Stimulated activated CD4-positive, alpha-beta T cell treated with anti-CD3 and anti-CD28 coated beads, Interleukin-1b, Interleukin-23, amount 100 ng/mL, for 24 hours (primary cell): Measurements from ENCODE around the gene BIRC5.
"Not testable (repeated sequence)": the region's sequence is repeated elsewhere in the genome, so short reads cannot be mapped to it uniquely, and the experiment has no call there.

Source experiments
- DNase-seq, 4 experiments: peaks; one replicate each; pipeline ENCODE4 v3.0.0-alpha.2; 2020; ENCODE audit warnings: low read depth in 4 of 4, low spot score in 1 of 4

The BIRC5 gene

DNA sequence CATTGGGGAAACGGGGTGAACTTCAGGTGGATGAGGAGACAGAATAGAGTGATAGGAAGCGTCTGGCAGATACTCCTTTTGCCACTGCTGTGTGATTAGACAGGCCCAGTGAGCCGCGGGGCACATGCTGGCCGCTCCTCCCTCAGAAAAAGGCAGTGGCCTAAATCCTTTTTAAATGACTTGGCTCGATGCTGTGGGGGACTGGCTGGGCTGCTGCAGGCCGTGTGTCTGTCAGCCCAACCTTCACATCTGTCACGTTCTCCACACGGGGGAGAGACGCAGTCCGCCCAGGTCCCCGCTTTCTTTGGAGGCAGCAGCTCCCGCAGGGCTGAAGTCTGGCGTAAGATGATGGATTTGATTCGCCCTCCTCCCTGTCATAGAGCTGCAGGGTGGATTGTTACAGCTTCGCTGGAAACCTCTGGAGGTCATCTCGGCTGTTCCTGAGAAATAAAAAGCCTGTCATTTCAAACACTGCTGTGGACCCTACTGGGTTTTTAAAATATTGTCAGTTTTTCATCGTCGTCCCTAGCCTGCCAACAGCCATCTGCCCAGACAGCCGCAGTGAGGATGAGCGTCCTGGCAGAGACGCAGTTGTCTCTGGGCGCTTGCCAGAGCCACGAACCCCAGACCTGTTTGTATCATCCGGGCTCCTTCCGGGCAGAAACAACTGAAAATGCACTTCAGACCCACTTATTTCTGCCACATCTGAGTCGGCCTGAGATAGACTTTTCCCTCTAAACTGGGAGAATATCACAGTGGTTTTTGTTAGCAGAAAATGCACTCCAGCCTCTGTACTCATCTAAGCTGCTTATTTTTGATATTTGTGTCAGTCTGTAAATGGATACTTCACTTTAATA lies 10.4 kb downstream of the BIRC5 start:
- DNase-seq = no peak

DNA sequence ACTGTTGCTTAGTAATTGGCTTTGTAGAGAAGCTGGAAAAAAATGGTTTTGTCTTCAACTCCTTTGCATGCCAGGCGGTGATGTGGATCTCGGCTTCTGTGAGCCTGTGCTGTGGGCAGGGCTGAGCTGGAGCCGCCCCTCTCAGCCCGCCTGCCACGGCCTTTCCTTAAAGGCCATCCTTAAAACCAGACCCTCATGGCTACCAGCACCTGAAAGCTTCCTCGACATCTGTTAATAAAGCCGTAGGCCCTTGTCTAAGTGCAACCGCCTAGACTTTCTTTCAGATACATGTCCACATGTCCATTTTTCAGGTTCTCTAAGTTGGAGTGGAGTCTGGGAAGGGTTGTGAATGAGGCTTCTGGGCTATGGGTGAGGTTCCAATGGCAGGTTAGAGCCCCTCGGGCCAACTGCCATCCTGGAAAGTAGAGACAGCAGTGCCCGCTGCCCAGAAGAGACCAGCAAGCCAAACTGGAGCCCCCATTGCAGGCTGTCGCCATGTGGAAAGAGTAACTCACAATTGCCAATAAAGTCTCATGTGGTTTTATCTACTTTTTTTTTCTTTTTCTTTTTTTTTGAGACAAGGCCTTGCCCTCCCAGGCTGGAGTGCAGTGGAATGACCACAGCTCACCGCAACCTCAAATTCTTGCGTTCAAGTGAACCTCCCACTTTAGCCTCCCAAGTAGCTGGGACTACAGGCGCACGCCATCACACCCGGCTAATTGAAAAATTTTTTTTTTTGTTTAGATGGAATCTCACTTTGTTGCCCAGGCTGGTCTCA lies 11.2 kb downstream of the BIRC5 start:
- DNase-seq = no peak

DNA sequence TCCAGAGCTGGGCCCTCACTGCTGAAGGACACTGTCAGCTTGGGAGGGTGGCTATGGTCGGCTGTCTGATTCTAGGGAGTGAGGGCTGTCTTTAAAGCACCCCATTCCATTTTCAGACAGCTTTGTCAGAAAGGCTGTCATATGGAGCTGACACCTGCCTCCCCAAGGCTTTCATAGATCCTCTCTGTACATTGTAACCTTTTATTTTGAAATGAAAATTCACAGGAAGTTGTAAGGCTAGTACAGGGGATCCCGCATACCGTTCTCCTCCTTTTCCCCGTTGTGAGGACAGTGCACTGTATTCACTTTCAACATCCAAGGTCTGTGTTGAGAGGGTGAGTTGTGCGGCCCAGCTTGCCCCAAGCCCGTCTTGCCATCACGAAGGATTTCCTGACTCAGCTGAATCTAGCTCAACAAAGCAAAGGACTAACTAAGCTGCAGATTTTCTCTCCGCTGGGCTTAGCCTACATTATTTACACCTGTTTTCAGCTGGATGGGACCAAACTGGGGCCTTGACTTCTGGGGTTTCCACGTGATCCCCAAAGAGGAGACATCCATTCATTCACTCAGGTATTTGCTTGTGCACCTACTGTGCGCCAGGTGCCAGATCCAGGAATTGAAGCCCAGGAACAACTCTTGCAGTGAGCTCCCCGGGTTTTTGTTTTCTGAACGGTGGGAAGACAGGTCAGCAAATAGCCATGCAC lies 12.2 kb downstream of the BIRC5 start:
- DNase-seq = no peak

DNA sequence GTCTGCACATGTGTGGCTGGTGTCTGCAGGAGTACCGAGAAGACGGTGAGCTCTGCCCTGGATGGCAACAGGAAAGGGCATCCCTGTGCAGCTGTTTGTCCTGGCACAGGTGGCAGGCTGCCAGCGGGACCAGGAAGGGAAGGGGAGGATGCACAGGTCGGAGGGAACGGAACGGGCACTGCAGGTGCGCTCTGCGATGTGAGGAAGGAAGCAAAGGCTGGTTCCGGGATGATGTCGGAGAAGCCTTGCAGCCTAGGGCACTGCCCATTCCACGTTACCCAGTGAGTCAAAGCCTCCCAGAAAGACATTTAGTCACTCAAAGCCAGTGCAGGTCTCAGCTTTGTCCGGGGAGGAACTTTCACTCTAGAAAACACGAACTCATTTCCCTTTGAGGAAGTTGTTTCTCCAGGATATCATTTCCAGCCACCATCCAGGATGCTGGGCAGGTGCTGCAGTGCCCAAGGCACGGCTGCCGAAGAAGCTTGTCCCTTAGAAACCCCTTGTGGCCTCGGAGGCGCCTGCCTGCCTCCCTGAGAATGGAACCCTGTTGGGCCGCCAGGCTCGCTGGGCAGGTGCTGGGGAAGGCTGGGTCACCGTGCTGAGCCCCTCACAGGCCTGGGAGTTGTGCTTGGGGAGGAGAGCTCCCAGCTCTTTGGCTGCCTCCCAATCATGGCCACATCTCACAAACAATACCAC lies 12.9 kb downstream of the BIRC5 start:
- no peak for DNase-seq

DNA sequence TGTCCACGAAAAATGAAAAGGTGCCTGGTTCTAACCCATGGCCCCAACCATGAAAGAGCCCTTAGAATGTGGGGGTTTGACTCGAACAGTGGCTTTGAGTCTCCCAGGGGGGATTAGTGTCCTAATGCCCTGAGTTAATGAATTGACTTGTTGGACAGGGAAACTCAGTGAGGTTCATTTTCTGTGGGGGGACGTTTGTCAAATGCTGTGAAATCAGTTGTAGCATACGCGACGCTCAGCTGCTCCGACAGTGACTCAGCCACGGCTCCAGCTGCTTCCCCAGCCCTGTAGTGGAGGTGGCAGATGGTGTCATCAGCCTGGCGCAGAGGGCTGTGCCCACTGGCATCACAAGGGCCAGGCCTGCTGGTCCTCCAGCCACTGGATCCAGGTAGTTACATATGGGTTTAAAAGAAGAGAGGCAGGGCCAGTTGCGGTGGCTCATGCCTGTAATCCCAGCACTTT lies 13.4 kb downstream of the BIRC5 start:
- DNase-seq = no peak

DNA sequence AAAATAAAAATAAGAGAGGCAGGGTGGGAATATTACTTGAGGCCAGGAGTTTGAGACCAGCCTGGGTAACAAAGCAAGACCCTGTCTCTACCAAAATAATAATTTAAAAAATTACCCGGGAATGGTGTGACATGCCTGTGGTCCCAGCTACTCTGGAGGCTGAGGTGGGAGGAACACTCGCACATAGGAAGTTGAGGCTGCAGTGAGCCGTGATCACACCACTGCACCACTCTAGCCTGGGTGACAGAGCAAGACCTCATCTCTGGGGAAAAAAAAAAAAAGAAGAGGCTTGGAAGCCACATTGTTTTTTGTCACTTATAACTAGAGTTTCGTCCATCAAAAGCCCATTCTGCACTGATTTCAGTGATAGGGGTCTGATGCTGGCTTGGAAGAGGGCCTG lies 14.1 kb downstream of the BIRC5 start:
- no peak for DNase-seq

DNA sequence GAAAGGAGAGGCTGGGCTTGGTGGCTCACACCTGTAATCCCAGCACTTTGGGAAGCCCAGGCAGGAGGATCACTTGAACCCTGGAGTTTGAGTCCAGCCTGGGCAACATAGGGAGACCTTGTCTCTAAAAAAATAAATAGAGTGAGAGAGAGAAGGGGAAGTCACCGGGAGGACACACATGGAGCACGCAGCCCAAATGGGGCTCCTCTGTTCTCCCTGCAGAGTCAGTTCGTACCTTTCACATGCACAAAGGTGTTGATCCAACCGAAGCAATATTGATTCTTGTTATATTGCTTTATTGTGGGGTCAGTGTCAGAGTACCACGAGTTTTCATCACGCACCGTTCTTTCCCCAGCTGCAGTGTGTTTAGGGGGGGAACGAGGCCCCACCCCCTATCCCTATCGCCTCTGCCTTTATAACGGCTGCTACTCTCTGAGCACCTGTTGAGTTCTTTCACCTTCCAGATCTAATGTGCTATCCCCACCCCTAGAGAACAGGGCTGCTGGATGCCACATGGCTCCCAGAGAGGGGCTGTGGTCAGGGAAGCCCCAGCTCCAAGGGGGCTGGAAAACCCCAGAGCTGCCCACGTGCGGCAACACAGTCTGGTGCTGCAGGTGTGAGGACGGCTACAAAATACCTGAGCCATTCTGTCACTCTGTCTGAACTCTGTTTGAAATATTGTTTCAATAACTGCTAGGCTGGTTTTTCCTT lies 16.4 kb downstream of the BIRC5 start:
- no peak for DNase-seq

DNA sequence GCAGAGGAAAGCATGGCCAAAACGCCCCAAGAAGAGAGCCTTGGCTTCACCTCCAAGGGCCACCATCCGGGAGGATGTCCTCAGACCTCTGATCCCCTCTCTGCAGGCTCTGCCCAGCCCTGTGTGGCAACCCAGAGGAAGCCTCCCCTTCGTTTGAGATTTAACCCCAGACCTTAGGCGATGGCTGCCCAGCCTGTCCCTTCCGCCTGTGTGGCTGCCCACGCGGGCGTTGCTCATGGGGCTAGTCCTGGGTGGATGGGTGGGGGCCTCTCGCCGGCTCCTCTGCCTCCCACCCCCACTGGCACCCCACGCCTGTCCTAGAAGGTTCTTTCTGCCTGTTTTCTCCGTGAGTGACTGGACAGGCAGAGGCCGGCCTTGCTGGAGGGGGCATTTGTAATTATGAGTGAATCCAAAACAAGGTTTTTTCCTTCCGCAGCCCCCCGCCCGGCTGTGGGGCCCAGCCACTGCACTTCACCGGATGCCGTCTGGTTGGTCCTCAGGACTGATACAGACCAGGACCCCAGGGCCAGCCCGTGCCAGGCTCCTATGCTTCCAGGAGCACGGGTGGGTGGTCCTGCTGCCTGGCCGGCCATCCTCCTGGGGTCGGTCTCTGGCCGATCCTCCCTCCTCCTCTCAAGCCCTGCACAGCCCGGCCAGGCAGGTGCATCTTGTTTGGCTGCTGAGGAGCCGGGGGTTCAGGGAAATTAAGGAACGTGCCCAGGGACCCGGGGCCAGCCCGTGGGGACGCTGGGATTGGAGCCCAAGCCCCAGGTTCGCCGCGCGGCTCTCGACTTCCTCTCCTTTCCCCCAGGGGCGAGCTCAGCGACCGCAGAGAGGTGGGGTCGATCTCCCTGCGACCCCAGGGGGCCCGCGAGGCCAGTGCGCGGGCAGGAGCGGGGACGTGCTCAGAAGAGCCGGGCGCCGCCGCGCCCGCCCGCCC lies 17.2 kb downstream of the BIRC5 start, which contains the start of gene TMEM235:
Gene TMEM235, plus strand, starts transcription at position 636 of the 940 bp plus-strand sequence. CDS start 393 bp downstream, outside the sequence.
- no peak for DNase-seq

DNA sequence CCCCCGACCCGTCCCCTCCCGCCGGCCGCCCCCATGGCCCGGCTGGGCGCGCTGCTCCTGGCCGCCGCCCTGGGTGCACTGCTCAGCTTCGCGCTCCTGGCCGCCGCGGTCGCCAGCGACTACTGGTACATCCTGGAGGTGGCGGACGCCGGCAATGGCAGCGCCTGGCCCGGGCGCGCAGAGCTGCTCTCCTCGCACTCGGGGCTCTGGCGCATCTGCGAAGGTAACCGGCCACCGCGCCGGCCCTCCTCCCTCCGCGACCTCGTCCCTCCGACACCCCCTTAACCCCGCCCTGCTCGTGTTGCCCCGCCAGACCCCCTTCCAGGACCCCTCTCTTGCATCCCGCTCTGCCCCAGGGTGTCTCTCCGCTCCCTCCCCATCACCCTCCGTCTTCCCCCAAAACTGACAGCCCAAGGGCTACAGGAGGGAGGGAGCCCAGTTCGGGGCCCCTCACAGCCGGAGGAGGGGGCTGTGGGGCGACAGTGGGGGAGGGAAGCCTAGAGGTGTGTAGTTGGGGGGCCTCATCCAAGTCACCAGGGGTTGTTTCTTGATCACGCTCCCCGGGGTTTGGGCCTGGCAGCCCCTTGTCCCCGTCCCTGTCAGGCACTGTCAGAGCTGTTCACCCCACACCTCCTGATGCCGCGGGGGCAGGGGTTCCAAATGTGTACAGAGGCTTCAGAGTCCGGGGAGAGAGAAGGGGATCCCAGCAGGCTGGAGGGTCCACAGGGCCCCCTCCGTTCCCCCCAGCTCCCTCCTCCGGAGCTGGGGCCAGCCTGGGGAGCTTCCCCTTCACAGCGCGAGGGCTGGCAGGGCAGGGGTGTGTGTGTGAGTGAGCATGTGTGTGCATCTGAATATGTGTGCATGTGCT lies 18.2 kb downstream of the BIRC5 start:
- DNase-seq = no peak

DNA sequence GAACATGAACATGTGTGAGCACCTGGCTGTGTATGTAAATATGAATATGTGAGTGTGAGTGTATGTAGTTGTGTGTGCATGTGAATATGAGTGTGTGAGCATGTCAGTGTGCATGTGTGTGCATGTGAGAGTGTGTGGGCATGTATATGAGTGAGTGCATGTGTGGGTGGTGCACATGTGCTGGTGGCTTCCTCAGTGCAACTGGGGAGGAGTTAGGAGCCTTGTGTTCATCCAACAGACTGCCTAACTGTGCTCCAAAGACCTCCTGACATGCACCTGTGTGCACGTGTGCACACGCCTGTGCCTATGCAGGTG lies 18.8 kb downstream of the BIRC5 start:
- no peak for DNase-seq

DNA sequence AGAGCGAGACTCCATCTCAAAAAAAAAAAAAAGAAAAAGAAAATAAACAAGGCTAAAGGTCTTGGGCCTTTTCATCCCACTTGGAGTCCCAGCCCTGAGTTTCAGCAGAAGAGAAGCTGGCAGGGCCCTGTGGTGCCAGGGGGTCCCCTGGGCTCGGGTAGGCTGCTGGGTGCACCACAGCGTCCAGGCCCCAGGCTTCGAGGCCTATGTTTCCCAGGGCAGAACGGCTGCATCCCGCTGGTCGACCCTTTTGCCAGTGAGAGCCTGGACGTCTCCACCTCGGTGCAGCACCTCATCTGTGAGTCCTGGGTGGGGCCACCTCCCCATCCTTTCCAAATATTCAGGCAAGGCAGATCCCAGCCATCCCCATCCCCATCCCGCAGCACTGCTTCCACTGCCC lies 19.6 kb downstream of the BIRC5 start:
- no peak for DNase-seq

DNA sequence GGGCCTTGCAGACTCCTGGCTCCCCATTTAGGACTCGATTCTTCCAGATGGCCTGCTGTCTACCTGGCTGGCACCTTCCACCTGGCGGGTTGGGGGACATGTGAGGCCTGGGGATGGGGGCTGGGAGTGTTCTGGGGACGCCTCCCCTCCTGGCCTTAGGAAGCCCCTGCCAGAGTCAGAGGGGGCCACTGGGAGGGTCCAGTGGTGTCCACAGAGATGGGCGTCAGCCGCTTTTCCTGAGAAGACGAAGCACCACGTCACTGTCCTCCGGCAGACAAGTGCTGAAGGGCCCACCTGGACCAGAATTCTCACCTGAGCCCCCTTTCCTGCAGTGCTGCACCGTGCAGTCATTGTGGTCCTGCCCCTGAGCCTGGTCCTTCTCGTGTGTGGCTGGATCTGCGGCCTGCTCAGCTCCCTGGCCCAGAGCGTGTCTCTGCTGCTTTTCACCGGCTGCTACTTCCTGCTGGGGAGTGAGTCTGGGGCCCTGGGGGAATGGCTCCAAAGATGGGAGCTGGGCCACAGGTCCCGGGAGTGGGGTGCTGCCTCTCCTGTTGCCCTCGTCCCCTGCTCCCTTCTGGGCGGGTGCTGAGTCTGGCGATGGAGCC lies 20.3 kb downstream of the BIRC5 start:
- no peak for DNase-seq

DNA sequence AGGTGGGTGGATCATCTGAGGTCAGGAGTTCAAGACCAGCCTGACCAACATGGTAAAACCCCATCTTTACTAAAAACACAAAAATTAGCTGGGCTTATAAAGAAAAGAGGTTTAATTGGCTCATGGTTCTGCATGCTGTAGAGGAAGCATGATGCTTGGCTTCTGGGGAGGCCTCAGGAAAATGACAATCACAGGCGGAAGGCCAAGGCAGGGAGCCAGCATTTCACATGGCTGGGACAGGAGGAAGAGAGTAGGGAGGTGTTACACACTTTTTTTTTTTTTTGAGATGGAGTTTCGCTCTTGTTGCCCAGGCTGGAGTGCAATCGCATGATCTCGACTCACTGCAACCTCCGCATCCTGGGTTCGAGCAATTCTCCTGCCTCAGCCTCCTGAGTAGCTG lies 21.0 kb downstream of the BIRC5 start:
- DNase-seq = not testable (repeated sequence)

DNA sequence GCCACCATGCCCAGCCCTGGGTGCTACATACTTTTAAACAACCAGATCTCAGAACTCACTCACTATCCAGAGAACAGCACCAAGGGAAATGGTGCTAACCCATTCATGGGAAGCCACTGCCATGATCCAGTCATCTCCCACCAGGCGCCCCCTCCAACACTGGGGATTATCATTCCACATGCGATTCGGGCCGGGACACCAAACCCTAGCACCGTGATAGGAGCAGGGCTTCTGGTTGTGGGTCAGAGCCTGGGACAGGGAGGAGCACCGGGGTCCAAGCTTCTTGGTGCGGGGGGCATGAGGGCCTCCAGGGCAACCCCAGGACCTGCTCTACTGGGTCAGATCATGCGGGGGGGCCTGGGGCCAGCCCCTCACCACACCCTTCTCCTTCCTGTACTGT lies 21.8 kb downstream of the BIRC5 start:
- no peak for DNase-seq

DNA sequence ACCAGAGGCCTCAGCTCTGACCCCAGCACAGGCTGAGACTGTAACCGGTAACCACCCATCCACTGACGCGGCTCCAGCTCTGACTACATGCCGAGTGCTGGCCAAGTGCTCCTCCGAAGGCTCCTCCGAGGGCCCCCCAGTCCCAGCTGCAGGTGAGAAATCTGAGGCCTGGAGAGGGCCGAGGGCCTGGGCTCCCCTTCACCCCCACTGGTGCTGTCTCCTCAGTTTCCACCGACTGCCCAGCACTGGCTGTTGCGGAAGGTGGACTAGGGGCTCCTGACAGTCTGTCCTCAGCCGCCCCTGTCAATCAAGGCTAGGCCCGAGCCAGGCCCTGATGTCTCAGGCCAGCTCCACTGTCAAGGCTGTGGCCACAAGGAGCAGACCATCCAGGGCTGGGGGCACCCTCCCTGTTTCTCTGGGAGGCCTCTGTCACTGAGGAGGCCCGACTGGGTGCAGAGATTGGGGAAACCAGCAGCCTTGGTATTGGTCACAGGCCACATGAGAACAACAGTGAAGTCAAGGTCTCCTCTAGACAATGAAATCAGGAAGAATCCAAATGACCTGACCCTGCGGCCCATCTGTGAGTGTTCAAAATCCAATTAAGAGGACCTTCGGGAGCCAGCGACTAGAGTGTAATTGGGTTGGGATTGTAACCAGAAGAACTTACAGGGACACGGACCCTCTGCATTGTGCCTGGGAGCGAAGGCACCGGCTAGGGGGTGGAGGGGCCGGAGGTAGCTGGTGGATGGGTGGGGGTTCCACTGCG lies 22.5 kb downstream of the BIRC5 start:
- no peak for DNase-seq

DNA sequence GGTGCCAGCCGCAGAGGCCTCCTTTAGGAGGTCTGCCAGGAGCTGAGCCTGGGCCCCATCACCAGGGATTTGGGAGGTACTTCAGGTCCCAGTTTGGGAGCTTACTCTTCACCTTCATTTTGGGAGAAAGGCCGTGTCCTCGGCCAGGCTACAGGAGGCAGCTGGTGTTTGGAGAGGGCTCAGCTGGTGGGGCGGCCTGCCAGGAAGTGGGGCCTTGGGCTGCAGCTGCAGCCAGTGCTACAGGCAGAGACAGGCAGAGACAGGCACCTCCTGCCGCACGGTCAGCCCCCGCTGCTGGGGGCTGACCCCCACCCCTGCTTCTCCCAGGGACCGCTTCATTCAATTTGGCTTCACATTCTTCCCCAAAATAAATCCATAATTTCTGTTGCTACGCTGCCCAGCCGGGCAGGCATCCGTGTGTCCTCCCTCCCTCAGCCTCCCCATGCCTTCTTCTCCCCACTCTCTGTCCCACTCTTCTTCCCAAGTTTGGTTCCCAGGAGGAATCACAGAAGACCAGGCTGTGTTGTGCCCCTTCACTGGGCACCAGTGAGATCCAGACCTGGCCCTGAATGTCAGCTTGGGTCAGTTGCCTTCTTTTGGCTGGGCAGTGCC lies 23.5 kb downstream of the BIRC5 start:
- DNase-seq = no peak
